Uterus (tissue), 4 donors: ENCODE measurements around the gene CYGB. TPM values are rescaled to one million over a fixed set of nuclear protein-coding genes. Genes with fewer than 3 reads are reported as not detected.
"Not testable (repeated sequence)": the region's sequence is repeated elsewhere in the genome, so short reads cannot be mapped to it uniquely, and the experiment has no call there.

ENCODE experiments used
- DNase-seq, 2 donors: peaks; one replicate each; pipeline ENCODE4 v3.0.0-alpha.2; 2019 to 2020
- H3K27ac ChIP-seq, 2 donors: fragments of 200-600 bp; sonication (generic); 1 replicate in 1 of 2; 2 replicates in 1 of 2; pipeline ENCODE4 v1.5.1; 2016 to 2018
- H3K27me3 ChIP-seq, 2 donors: fragments of 200-600 bp; sonication (generic); one replicate each; pipeline ENCODE4 v1.5.1; 2018 to 2019; ENCODE audit warnings: control low read depth in 1 of 2
- H3K36me3 ChIP-seq, 2 donors: fragments of 200-600 bp; sonication (generic); one replicate each; pipeline ENCODE4 v1.5.1; 2019; ENCODE audit warnings: control low read depth in 1 of 2
- H3K4me1 ChIP-seq, 2 donors: fragments of 200-600 bp; sonication (generic); one replicate each; pipeline ENCODE4 v1.5.1; 2018 to 2019; ENCODE audit warnings: control low read depth in 1 of 2
- H3K4me3 ChIP-seq, 2 donors: fragments of 200-600 bp; sonication (generic); 1 replicate in 1 of 2; 2 replicates in 1 of 2; pipeline ENCODE4 v1.5.1; 2018 to 2019; ENCODE audit warnings: mild to moderate bottlenecking in 1 of 2
- H3K9me3 ChIP-seq, 2 donors: fragments of 200-600 bp; sonication (generic); one replicate each; pipeline ENCODE4 v1.5.1; 2019; ENCODE audit warnings: control low read depth in 1 of 2
- CTCF ChIP-seq, 4 experiments: fragments of 200-600 bp in 2 of 4; fragments of 450-650 bp in 2 of 4; sonication (generic) in 2 of 4; IDR thresholded peaks; one replicate each; pipeline ENCODE4 v1.5.1; 2016 to 2019; ENCODE audit warnings: antibody characterized with exemption in 4 of 4, mild to moderate bottlenecking in 2 of 4, moderate library complexity in 1 of 4
- POLR2A ChIP-seq, 2 donors: fragments of 450-650 bp; IDR thresholded peaks; one replicate each; pipeline ENCODE4 v1.6.1; 2016; ENCODE audit warnings: antibody characterized with exemption in 2 of 2, mild to moderate bottlenecking in 1 of 2, moderate library complexity in 1 of 2
- intact Hi-C: fragments of 100-400 bp; cut with DNase I; formaldehyde crosslinking; loops from one replicate; pipeline ENCODE4 v1.15.1; 2023; ENCODE audit warnings: low total_unique reads
- total RNA-seq, 4 donors: library from RNA; depleted of rRNA in 3 of 4; stranded (reverse); fragments of >200 nt in 3 of 4; gene quantifications; one replicate each; pipeline versions ENCODE4 v1.1.0 to v1.2.4, GENCODE V29; 2014 to 2023
- donor health status: DM: yes; HTN: yes; CAD: no.

The CYGB gene
- total RNA-seq, 4 donors from 2014 or later, result 7.8 to 33.2 (median 19.8) TPM

GRCh38 chr17:76562734-76563148 is 25.2 kb upstream of the CYGB start:
- TF ChIP-seq POLR2A (IDR thresholded peaks at IDR 0.05) (no peak), CTCF (IDR thresholded peaks at IDR 0.05) (no peak)
- peak; percentile 65 to 84 for DNase-seq
- no peak overlapping the region for H3K4me3 ChIP-seq
- H3K27ac ChIP-seq, result peak overlapping the region; percentile 16 to 71
- no peaks in the 10 kb centered on the region for H3K9me3 ChIP-seq
- H3K36me3 ChIP-seq, result no peaks in the 10 kb centered on the region
- intact Hi-C loops, result no loop called here
- peaks cover 5 to 13% of the 10 kb centered on the region in 2 donors for H3K4me1 ChIP-seq
- H3K27me3 ChIP-seq, result no peaks in the 10 kb centered on the region

- Histone ChIP-seq H3K4me1 (peaks cover 5 to 13% of the 10 kb centered on the region in 2 donors), H3K4me3 (no peak overlapping the region), H3K36me3 (no peaks in the 10 kb centered on the region), H3K9me3 (no peaks in the 10 kb centered on the region), H3K27ac (peak overlapping the region; percentile 57 to 71), H3K27me3 (no peaks in the 10 kb centered on the region)
- no peak for DNase-seq
- no peak for TF ChIP-seq POLR2A (IDR thresholded peaks at IDR 0.05)
- no peak for TF ChIP-seq CTCF (IDR thresholded peaks at IDR 0.05)
- intact Hi-C loops, result no loop called here
Observed at GRCh38 chr17:76561799-76562268, 24.3 kb upstream of the CYGB start.

GRCh38 chr17:76561332-76561731 is 23.8 kb upstream of the CYGB start:
- TF ChIP-seq CTCF (IDR thresholded peaks at IDR 0.05) (no peak), POLR2A (IDR thresholded peaks at IDR 0.05) (no peak)
- Histone ChIP-seq H3K27ac (peak overlapping the region; percentile 57 to 71), H3K4me1 (peaks cover 5 to 13% of the 10 kb centered on the region in 2 donors), H3K27me3 (no peaks in the 10 kb centered on the region), H3K4me3 (no peak overlapping the region), H3K9me3 (no peaks in the 10 kb centered on the region), H3K36me3 (no peaks in the 10 kb centered on the region)
- intact Hi-C loops, result no loop called here
- DNase-seq, result no peak

- no peak for DNase-seq
- H3K9me3 ChIP-seq, result no peaks in the 10 kb centered on the region
- no peaks in the 10 kb centered on the region for H3K36me3 ChIP-seq
- TF ChIP-seq CTCF (IDR thresholded peaks at IDR 0.05), result no peak
- TF ChIP-seq POLR2A (IDR thresholded peaks at IDR 0.05), result no peak
- H3K4me3 ChIP-seq, result no peak overlapping the region
- H3K27me3 ChIP-seq, result no peaks in the 10 kb centered on the region
- H3K4me1 ChIP-seq, result peaks cover 5 to 13% of the 10 kb centered on the region in 2 donors
- H3K27ac ChIP-seq, result peak overlapping the region; percentile 57 to 71
- intact Hi-C loops, result no loop called here
Observed at GRCh38 chr17:76560877-76561221, 23.3 kb upstream of the CYGB start.

DNA sequence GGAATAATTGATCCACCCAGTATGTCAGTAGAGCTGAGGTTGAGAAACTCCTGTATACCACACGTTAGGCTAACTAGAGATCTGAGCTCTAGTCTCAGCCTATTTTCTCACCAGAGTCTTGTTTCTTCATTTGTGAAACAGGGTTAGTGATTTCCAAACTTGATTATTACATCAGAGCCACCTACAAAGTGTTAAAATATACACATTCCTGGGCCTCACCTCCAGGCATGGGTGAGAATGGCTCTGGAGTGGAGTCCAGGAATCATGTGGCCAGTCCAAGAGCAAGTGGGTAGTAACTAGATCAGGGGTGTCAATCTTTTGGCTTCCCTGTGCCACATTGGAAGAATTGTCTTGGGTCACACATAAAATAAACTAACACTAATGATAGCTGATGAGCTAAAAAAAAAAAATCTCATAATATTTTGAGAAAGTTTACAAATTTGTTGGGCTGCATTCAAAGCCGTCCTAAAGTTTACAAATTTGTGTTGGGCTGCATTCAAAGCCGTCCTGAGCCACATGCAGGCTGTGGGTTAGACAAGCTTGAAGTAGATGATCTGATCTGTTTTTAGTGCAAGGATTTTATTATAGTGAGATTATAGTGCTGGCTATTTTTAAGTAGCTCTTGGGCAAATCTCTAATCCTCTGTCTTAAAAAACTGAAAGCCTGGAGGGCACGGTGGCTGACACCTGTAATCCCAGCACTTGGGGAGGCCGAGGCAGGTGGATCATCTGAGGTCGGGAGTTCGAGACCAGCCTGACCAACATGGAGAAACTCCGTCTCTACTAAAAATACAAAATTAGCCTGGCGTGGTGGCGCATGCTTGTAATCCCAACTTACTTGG is 22.7 kb upstream of the CYGB start:
- peak overlapping the region; percentile 57 to 71 for H3K27ac ChIP-seq
- TF ChIP-seq POLR2A (IDR thresholded peaks at IDR 0.05) (no peak), CTCF (IDR thresholded peaks at IDR 0.05) (no peak)
- no peaks in the 10 kb centered on the region for H3K27me3 ChIP-seq
- H3K4me3 ChIP-seq, result no peak overlapping the region
- intact Hi-C loops, result no loop called here
- H3K36me3 ChIP-seq, result no peaks in the 10 kb centered on the region
- DNase-seq, result no peak
- H3K9me3 ChIP-seq, result no peaks in the 10 kb centered on the region
- H3K4me1 ChIP-seq, result peaks cover 5 to 13% of the 10 kb centered on the region in 2 donors

GRCh38 chr17:76559460-76559859 is 22.0 kb upstream of the CYGB start:
- not testable (repeated sequence) for H3K9me3 ChIP-seq, H3K36me3 ChIP-seq, H3K27me3 ChIP-seq, H3K4me3 ChIP-seq, DNase-seq
- intact Hi-C loops, result loop anchor here (10.0 kb wide), 1 partner anchor 155 kb away; the partner anchor contains the start of gene MXRA7
- H3K27ac ChIP-seq, result peak overlapping the region in 1 of 2 donors; percentile 6
- peaks cover 5 to 13% of the 10 kb centered on the region in 2 donors for H3K4me1 ChIP-seq
